IPS-NIHi7 (cell line): ENCODE measurements around the gene SGSM1.

ENCODE experiments used
- DNase-seq: peaks from one replicate; pipeline ENCODE4 v3.0.0; 2012; ENCODE audit warnings: mixed read lengths; ENCODE audit errors: extremely low spot score

Gene SGSM1

GRCh38 chr22:24950272-24950902 lies 144.4 kb downstream of the SGSM1 start:
- DNase-seq = peak; percentile 84

GRCh38 chr22:24951942-24952836 lies 146.2 kb downstream of the SGSM1 start, which contains the start of gene KIAA1671:
TSS of gene KIAA1671 (plus strand) at chr22:24952716. CDS start at chr22:25028000, 75,284 bp downstream.
- peak; percentile 97 for DNase-seq

- DNase-seq = peak; percentile 73
These were observed 146.9 kb downstream of the SGSM1 start for GRCh38 chr22:24952837-24953383.

- DNase-seq = no peak
These were observed 147.5 kb downstream of the SGSM1 start for GRCh38 chr22:24953384-24954113.

DNA sequence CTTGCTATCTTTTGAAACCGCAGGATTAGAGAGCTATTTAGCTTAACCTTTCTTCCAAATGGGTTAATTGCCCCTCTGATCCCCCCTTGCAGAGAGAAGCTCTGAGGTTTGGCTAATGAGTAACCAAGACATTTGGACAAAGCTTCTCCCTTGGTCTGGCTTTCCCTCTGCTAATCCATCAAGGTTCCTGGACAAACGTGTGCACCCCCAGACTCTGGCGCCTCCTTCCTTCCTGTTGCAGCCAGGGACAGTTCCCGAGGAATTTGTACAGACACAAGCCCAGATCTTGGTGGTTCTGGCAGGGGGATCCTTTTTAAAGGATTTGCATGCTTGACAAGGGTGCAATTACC lies 148.1 kb downstream of the SGSM1 start:
- DNase-seq = no peak

GRCh38 chr22:24954856-24955255 lies 148.8 kb downstream of the SGSM1 start:
- DNase-seq = no peak

- DNase-seq = no peak
These were observed 151.0 kb downstream of the SGSM1 start for GRCh38 chr22:24957043-24957442.

GRCh38 chr22:24961217-24961844 lies 155.3 kb downstream of the SGSM1 start:
- DNase-seq = no peak

- no peak for DNase-seq
These were observed 156.1 kb downstream of the SGSM1 start for GRCh38 chr22:24962094-24962493.

- DNase-seq = no peak
These were observed 156.8 kb downstream of the SGSM1 start for GRCh38 chr22:24962835-24963234.

- no peak for DNase-seq
These were observed 158.4 kb downstream of the SGSM1 start for GRCh38 chr22:24964441-24964840.

DNA sequence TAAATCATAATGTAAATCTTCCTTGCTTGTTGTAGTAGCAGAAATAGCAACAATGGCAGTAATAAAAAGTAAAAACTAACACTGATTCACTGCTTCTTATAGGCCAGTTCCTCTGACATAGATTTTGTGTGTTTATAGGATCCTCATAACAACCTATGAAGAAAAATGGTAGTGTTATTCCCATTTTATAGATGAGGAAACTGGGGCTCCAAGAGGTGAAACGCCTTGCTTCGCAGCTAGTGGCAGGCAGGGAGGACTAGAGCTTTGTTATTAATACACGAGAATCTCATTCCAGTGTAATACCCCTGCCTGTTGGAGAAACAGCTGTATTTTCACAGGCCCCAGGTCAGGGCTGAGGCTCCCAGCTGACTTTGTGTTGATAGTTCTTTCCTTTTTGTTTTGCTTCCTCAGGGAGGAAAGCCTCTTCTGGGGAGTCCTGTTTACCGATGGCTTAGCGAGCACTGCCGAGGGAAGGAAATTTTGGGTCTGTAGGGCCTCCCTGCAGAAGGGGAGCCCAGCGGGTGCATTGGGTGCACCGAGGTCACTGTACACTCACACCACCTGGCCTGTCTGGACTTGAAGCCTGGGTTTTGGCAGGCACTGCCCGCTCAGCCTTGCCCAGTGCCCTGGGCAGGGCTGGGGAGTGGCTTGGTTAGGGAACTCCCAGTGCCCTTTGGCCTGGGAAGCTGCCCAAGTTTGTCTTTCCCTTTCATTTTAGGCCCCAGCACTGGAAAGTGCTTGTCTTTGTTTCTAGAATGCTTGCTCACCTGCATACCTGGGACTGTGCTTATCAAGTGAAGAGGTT lies 160.0 kb downstream of the SGSM1 start:
- DNase-seq = no peak

DNA sequence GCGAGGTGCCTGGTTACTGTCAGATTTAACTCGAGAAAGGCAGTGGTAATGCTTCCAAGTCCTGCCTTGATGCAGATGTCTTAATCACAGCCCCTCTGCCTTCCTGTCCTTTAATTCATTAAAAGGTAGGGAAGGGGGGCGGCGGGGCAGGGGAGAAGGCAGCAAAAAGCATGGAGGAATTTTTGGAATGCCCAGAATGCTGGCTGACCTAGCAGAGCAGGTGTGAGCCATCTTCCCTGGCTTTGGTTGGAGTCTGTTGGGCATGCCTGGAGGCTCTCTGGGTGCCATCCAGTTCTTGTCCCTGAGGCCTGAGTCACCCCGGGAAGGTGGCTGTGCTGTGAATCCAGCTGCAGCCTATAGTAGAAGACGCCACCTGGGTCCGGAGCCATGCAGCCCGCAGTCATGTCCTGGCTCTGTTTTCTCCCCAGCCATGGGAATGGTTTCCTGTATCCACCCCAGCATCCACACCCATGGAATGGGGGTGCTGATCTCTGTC lies 162.1 kb downstream of the SGSM1 start:
- DNase-seq = peak; percentile 69

DNA sequence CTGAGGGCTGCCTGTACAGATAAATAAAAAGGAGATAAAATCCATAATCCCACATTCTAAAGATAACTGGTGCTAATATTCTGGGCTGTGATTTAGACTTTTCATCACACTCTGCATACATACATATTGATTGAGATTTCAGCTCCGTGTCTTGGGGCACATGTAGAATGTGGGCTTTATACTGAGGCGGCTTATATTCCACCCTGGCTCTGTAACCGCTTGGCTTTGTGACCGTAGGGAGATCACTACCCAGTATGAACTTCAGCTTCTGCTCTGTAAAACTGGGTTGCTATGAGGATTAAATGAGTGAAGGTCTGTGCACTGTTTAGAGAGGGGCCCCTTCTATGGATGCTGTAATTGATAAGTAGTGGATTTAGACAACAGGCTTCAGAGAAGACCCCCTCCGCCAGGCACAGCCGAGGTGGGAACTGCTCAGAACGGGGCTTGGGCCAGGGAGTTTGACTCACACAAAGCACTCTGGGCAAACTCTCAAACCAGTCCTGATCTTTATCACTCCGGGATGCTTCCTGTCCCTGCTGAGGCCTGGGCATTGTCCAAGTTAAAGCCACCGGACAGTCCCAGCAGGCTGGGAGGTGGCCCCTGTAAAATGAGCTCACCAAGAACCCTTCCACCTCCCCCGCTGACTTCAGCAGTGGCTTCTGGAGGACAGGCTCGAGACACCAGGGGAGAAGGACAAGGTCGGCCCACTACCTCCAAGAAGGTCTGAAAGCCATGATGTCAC lies 163.7 kb downstream of the SGSM1 start:
- no peak for DNase-seq

DNA sequence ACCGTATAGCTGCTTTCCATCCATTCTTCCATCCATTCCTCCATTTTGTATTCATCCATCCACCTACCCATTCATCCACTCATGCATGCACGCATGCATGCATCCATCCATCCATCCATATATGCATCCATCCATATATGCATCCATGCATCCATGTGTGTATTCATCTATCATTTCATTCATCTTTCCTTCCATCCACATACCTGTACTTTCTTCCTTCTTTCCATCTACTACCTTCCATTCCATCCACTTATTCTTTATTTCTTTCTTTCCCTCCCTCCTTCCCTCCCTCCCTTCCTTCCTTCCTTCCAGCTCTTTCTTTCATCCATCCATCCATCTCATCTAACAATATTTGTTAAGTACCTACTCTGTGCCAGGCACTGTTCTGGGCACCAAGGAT lies 166.4 kb downstream of the SGSM1 start:
- no peak for DNase-seq

- DNase-seq = no peak
These were observed 167.9 kb downstream of the SGSM1 start for GRCh38 chr22:24973872-24974271.

GRCh38 chr22:24975125-24975640 lies 169.2 kb downstream of the SGSM1 start:
- DNase-seq = no peak

- no peak for DNase-seq
These were observed 169.9 kb downstream of the SGSM1 start for GRCh38 chr22:24975813-24976341.

GRCh38 chr22:24976442-24977218 lies 170.6 kb downstream of the SGSM1 start:
- no peak for DNase-seq
